SK-N-MC (cell line): Measurements from ENCODE around the gene ADAM20.

Experiments
- DNase-seq: peaks from one replicate; pipeline ENCODE4 v3.0.0-alpha.2; 2011; ENCODE audit warnings: low read depth, low spot score
- H3K27ac ChIP-seq: fragments of 200-600 bp; sonication (generic); 2 replicates; pipeline ENCODE4 v1.5.1; 2016; ENCODE audit warnings: mixed run types
- H3K36me3 ChIP-seq: fragments of 200-600 bp; sonication (generic); 2 replicates; pipeline ENCODE4 v1.6.1; 2017; ENCODE audit warnings: antibody characterized with exemption, low read length, mixed read lengths; ENCODE audit not compliant: insufficient read depth
- H3K4me3 ChIP-seq: fragments of 200-600 bp; sonication (generic); 2 replicates; pipeline ENCODE4 v1.5.1; 2016
- H3K9ac ChIP-seq: fragments of 200-600 bp; sonication (generic); 2 replicates; pipeline ENCODE4 v1.8.0; 2017; ENCODE audit warnings: mixed run types, mixed read lengths; ENCODE audit not compliant: insufficient read length
- H3K9me3 ChIP-seq: fragments of 200-600 bp; sonication (generic); 2 replicates; pipeline ENCODE4 v1.6.1; 2017; ENCODE audit warnings: low read depth, mild to moderate bottlenecking, antibody characterized with exemption, low read length, moderate library complexity, mixed read lengths
- EZH2 ChIP-seq: fragments of 200-600 bp; sonication (generic); IDR thresholded peaks from one replicate; pipeline ENCODE4 v1.6.1; 2017; ENCODE audit warnings: antibody characterized with exemption
- FOXP2 ChIP-seq: optimal IDR thresholded peaks from 2 replicates; pipeline ENCODE3; 2011; ENCODE audit warnings: mild to moderate bottlenecking, moderate library complexity; ENCODE audit not compliant: insufficient read depth; ENCODE audit errors: extremely low read length, control extremely low read depth
- POLR2AphosphoS5 ChIP-seq: IDR thresholded peaks from 2 replicates; pipeline ENCODE4 v1.6.1; 2012; ENCODE audit warnings: mild to moderate bottlenecking, low read depth, low read length, borderline replicate concordance

ADAM20 gene

GRCh38 chr14:70538087-70538486, 3.3 kb upstream of the ADAM20 start:
- no peak for TF ChIP-seq POLR2AphosphoS5
- Histone ChIP-seq H3K27ac (no peak overlapping the region), H3K36me3 (no peaks in the 10 kb centered on the region), H3K9me3 (no peaks in the 10 kb centered on the region), H3K9ac (no peak overlapping the region), H3K4me3 (no peak overlapping the region)
- DNase-seq, result no peak

GRCh38 chr14:70536830-70537229, 2.0 kb upstream of the ADAM20 start:
- DNase-seq, result no peak
- H3K9ac ChIP-seq, result no peak overlapping the region
- TF ChIP-seq FOXP2 (no peak), EZH2 (no peak), POLR2AphosphoS5 (no peak)

GRCh38 chr14:70530417-70530816, 4.4 kb downstream of the ADAM20 start:
- TF ChIP-seq FOXP2, result no peak
- TF ChIP-seq EZH2, result no peak
- no peak for TF ChIP-seq POLR2AphosphoS5
- Histone ChIP-seq H3K9me3 (no peaks in the 10 kb centered on the region), H3K4me3 (no peak overlapping the region), H3K27ac (no peak overlapping the region), H3K9ac (no peak overlapping the region), H3K36me3 (no peaks in the 10 kb centered on the region)
- no peak for DNase-seq

More at GRCh38 chr14:70536830-70537229, 2.0 kb upstream of the ADAM20 start:
- no peaks in the 10 kb centered on the region for H3K9me3 ChIP-seq
- H3K36me3 ChIP-seq, result no peaks in the 10 kb centered on the region
- H3K27ac ChIP-seq, result no peak overlapping the region
- H3K4me3 ChIP-seq, result no peak overlapping the region

- no peak for DNase-seq
- no peak for TF ChIP-seq EZH2
- no peak for TF ChIP-seq FOXP2
- no peak for TF ChIP-seq POLR2AphosphoS5
- no peak overlapping the region for H3K4me3 ChIP-seq
- H3K9ac ChIP-seq, result no peak overlapping the region
- H3K9me3 ChIP-seq, result no peaks in the 10 kb centered on the region
- no peaks in the 10 kb centered on the region; the same call in 1 of the 2 replicates for H3K36me3 ChIP-seq
- no peak overlapping the region for H3K27ac ChIP-seq
These were observed 7.2 kb downstream of the ADAM20 start for GRCh38 chr14:70527501-70528105.

GRCh38 chr14:70525691-70526090, 9.1 kb downstream of the ADAM20 start:
- Histone ChIP-seq H3K36me3 (no peaks in the 10 kb centered on the region; the same call in 1 of the 2 replicates), H3K4me3 (no peak overlapping the region), H3K9ac (no peak overlapping the region), H3K27ac (no peak overlapping the region), H3K9me3 (no peaks in the 10 kb centered on the region)
- DNase-seq, result no peak
- TF ChIP-seq EZH2 (no peak), FOXP2 (no peak), POLR2AphosphoS5 (no peak)

GRCh38 chr14:70515811-70516210, 19.0 kb downstream of the ADAM20 start:
- no peaks in the 10 kb centered on the region for H3K36me3 ChIP-seq
- no peak for DNase-seq
- no peaks in the 10 kb centered on the region for H3K9me3 ChIP-seq
- H3K9ac ChIP-seq, result no peak overlapping the region
- TF ChIP-seq POLR2AphosphoS5, result no peak
- no peak for TF ChIP-seq EZH2
- TF ChIP-seq FOXP2, result no peak
- H3K4me3 ChIP-seq, result no peak overlapping the region
- no peak overlapping the region for H3K27ac ChIP-seq

GRCh38 chr14:70514168-70515069, 20.4 kb downstream of the ADAM20 start:
- TF ChIP-seq FOXP2, result no peak
- no peak for TF ChIP-seq POLR2AphosphoS5
- TF ChIP-seq EZH2, result no peak
- no peak for DNase-seq

GRCh38 chr14:70498191-70498590, 36.6 kb downstream of the ADAM20 start:
- Histone ChIP-seq H3K9ac (no peak overlapping the region), H3K36me3 (no peaks in the 10 kb centered on the region)

More at GRCh38 chr14:70514168-70515069, 20.4 kb downstream of the ADAM20 start:
- Histone ChIP-seq H3K36me3 (no peaks in the 10 kb centered on the region), H3K9ac (no peak overlapping the region), H3K27ac (no peak overlapping the region), H3K9me3 (no peaks in the 10 kb centered on the region), H3K4me3 (no peak overlapping the region)

More at GRCh38 chr14:70498191-70498590, 36.6 kb downstream of the ADAM20 start:
- TF ChIP-seq EZH2, result no peak
- no peak for TF ChIP-seq POLR2AphosphoS5
- no peak for TF ChIP-seq FOXP2
- DNase-seq, result no peak
- Histone ChIP-seq H3K27ac (no peak overlapping the region), H3K4me3 (no peak overlapping the region), H3K9me3 (no peaks in the 10 kb centered on the region)
